ENCODE measurements around the gene ACADSB.

The ACADSB gene

GRCh38 chr10:123103944-123104343 lies 95.1 kb downstream of the ACADSB start:
- DNase-seq: no peak
